ENCODE results near the gene AFF3. TPM values are rescaled to one million over a fixed set of nuclear protein-coding genes. Genes with fewer than 3 reads are reported as not detected.

AFF3 gene
- polyA plus RNA-seq, 1 donor (not counting 4 experiments of a cell fraction or from before 2014, with no cell fraction given): not detected

DNA sequence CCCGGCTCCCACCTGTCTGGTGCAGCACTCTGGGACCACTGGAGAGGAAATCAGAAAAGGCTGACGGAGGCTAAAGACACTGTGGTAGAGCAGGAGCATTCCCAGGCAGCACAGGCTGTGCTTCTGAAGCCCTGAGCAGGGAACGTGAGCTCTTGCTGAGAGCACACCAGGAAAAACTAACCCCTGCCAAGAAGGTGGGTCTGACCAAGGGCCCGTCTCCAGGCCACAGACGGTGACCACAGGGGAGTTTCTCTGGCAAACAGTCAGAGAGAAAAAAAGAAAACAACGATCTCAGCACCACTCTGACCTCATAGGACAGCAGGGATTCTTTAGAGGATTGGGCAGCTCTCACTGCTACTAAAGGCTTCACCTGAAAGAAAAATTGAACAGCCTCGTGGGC lies 201.4 kb downstream of the AFF3 start:
- no peak overlapping the region for H3K4me2 ChIP-seq (ENCODE audit: control insufficient read depth, extremely low read depth, insufficient read depth, low read depth, low read length)
- H2AFZ ChIP-seq (ENCODE audit: control insufficient read depth, low read length): no peak overlapping the region
- no peaks in the 10 kb centered on the region for H3K36me3 ChIP-seq (ENCODE audit: control insufficient read depth in 2 of 2, extremely low read depth in 1 of 2, insufficient read depth in 2 of 2, low read length in 2 of 2)
- no peak overlapping the region for H3K4me3 ChIP-seq (ENCODE audit: control insufficient read depth in 2 of 3, extremely low read depth in 1 of 3, insufficient read depth in 2 of 3, low read depth in 1 of 3, low read length in 3 of 3)
- FAIRE-seq (no peak), DNase-seq (ENCODE audit: low read depth, low spot score) (no peak)
- no peaks in the 10 kb centered on the region for H3K9me3 ChIP-seq (ENCODE audit: control insufficient read depth, low read depth, low read length)
- H3K9ac ChIP-seq (ENCODE audit: control insufficient read depth, extremely low read depth, insufficient read depth, low read length): no peak overlapping the region
- H3K27me3 ChIP-seq (ENCODE audit: control insufficient read depth, extremely low read depth, insufficient read depth, low read length): no peaks in the 10 kb centered on the region
- no peak overlapping the region for H3K27ac ChIP-seq (ENCODE audit: control insufficient read depth, insufficient read depth, low read length)
- dilution Hi-C loops (cut with MboI; ENCODE audit: extremely low pct_ligation_motif_present, low sequenced_read_pairs): no loop called here
- TF ChIP-seq, protein P1, sequence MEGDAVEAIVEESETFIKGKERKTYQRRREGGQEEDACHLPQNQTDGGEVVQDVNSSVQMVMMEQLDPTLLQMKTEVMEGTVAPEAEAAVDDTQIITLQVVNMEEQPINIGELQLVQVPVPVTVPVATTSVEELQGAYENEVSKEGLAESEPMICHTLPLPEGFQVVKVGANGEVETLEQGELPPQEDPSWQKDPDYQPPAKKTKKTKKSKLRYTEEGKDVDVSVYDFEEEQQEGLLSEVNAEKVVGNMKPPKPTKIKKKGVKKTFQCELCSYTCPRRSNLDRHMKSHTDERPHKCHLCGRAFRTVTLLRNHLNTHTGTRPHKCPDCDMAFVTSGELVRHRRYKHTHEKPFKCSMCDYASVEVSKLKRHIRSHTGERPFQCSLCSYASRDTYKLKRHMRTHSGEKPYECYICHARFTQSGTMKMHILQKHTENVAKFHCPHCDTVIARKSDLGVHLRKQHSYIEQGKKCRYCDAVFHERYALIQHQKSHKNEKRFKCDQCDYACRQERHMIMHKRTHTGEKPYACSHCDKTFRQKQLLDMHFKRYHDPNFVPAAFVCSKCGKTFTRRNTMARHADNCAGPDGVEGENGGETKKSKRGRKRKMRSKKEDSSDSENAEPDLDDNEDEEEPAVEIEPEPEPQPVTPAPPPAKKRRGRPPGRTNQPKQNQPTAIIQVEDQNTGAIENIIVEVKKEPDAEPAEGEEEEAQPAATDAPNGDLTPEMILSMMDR (optimal IDR thresholded peaks at IDR 0.05 in 1 of 3, IDR thresholded peaks at IDR 0.05 in 1 of 3, conservative IDR thresholded peaks at IDR 0.05 in 1 of 3; ENCODE audit: extremely low read depth in 1 of 3, insufficient read depth in 2 of 3, low read length in 3 of 3): no peak
- no peak for TF ChIP-seq EZH2 (IDR thresholded peaks at IDR 0.05; ENCODE audit: low read length)
- H3K79me2 ChIP-seq (ENCODE audit: control insufficient read depth, insufficient read depth, low read length): no peaks in the 10 kb centered on the region
- H3K9me1 ChIP-seq (ENCODE audit: control insufficient read depth, extremely low read depth, insufficient read depth, low read length): no peaks in the 10 kb centered on the region
- H4K20me1 ChIP-seq (ENCODE audit: control insufficient read depth, extremely low read depth, insufficient read depth, low read length): no peaks in the 10 kb centered on the region
- no peaks in the 10 kb centered on the region for H3K4me1 ChIP-seq (ENCODE audit: control insufficient read depth, extremely low read depth, insufficient read depth, low read length)

DNA sequence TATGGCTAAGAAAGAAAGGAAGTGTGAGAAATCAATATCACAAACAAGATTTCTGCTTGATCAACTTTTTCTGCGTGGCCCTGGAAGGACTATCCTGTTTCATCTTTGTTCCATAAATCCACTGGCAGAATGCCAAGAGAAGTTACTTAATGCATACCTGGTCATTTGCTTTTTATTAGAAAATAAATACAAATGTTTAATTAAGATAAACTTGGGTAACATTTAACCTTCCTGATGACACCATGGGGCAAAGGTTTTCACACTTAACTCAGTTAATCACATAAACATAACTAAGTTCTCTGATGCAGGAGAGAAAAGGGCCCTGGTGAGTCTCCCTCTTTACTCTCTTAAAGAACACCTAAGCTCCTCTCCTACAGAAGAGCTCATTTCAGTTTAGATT lies 203.3 kb downstream of the AFF3 start:
- H3K9me3 ChIP-seq (ENCODE audit: control insufficient read depth, low read depth, low read length): no peaks in the 10 kb centered on the region
- no peaks in the 10 kb centered on the region for H3K27me3 ChIP-seq (ENCODE audit: control insufficient read depth, extremely low read depth, insufficient read depth, low read length)
- no peaks in the 10 kb centered on the region for H3K36me3 ChIP-seq (ENCODE audit: control insufficient read depth in 2 of 2, extremely low read depth in 1 of 2, insufficient read depth in 2 of 2, low read length in 2 of 2)
- no peak overlapping the region for H3K27ac ChIP-seq (ENCODE audit: control insufficient read depth, insufficient read depth, low read length)
- H3K9me1 ChIP-seq (ENCODE audit: control insufficient read depth, extremely low read depth, insufficient read depth, low read length): no peaks in the 10 kb centered on the region
- dilution Hi-C loops (cut with MboI; ENCODE audit: extremely low pct_ligation_motif_present, low sequenced_read_pairs): no loop called here
- no peaks in the 10 kb centered on the region for H3K79me2 ChIP-seq (ENCODE audit: control insufficient read depth, insufficient read depth, low read length)
- DNase-seq (ENCODE audit: low read depth, low spot score) (no peak), FAIRE-seq (no peak)
- no peaks in the 10 kb centered on the region for H3K4me1 ChIP-seq (ENCODE audit: control insufficient read depth, extremely low read depth, insufficient read depth, low read length)
- no peak for TF ChIP-seq EZH2 (IDR thresholded peaks at IDR 0.05; ENCODE audit: low read length)
- TF ChIP-seq, protein P1 (optimal IDR thresholded peaks at IDR 0.05 in 1 of 3, IDR thresholded peaks at IDR 0.05 in 1 of 3, conservative IDR thresholded peaks at IDR 0.05 in 1 of 3; ENCODE audit: extremely low read depth in 1 of 3, insufficient read depth in 2 of 3, low read length in 3 of 3): no peak
- H3K4me3 ChIP-seq (ENCODE audit: control insufficient read depth in 2 of 3, extremely low read depth in 1 of 3, insufficient read depth in 2 of 3, low read depth in 1 of 3, low read length in 3 of 3): no peak overlapping the region
- H4K20me1 ChIP-seq (ENCODE audit: control insufficient read depth, extremely low read depth, insufficient read depth, low read length): no peaks in the 10 kb centered on the region
- H2AFZ ChIP-seq (ENCODE audit: control insufficient read depth, low read length): no peak overlapping the region
- H3K9ac ChIP-seq (ENCODE audit: control insufficient read depth, extremely low read depth, insufficient read depth, low read length): no peak overlapping the region
- no peak overlapping the region for H3K4me2 ChIP-seq (ENCODE audit: control insufficient read depth, extremely low read depth, insufficient read depth, low read depth, low read length)

All from keratinocyte (primary cell).